Fibroblast of skin of abdomen (primary cell): ENCODE measurements around the gene EFCAB11.

Experiments
- DNase-seq: peaks from one replicate; pipeline ENCODE4 v3.0.0-alpha.2; 2013

Gene EFCAB11

GRCh38 chr14:89811954-89812575 lies 142.5 kb downstream of the EFCAB11 start:
- no peak for DNase-seq

GRCh38 chr14:89810101-89810500 lies 144.4 kb downstream of the EFCAB11 start:
- DNase-seq = peak; percentile 76

- no peak for DNase-seq
Measured at GRCh38 chr14:89807892-89808291, 146.6 kb downstream of the EFCAB11 start.

- no peak for DNase-seq
Measured at GRCh38 chr14:89807151-89807550, 147.4 kb downstream of the EFCAB11 start.

GRCh38 chr14:89806451-89806850 lies 148.1 kb downstream of the EFCAB11 start:
- no peak for DNase-seq

GRCh38 chr14:89805501-89805900 lies 149.0 kb downstream of the EFCAB11 start:
- peak; percentile 33 for DNase-seq

GRCh38 chr14:89803542-89803941 lies 151.0 kb downstream of the EFCAB11 start:
- DNase-seq = no peak

- DNase-seq = peak; percentile 40
Measured at GRCh38 chr14:89801136-89801535, 153.4 kb downstream of the EFCAB11 start.

- DNase-seq = no peak
Measured at GRCh38 chr14:89798212-89798773, 156.2 kb downstream of the EFCAB11 start.

- no peak for DNase-seq
Measured at GRCh38 chr14:89797148-89797547, 157.4 kb downstream of the EFCAB11 start.

- DNase-seq = no peak
Measured at GRCh38 chr14:89794096-89794495, 160.4 kb downstream of the EFCAB11 start.

GRCh38 chr14:89793367-89793716 lies 161.2 kb downstream of the EFCAB11 start:
- no peak for DNase-seq

GRCh38 chr14:89792489-89793366 lies 161.8 kb downstream of the EFCAB11 start:
- peak; percentile 33 for DNase-seq

- peak; percentile 41 for DNase-seq
Measured at GRCh38 chr14:89787525-89787924, 167.0 kb downstream of the EFCAB11 start.

GRCh38 chr14:89781046-89781445 lies 173.5 kb downstream of the EFCAB11 start:
- no peak for DNase-seq

- DNase-seq = no peak
Measured at GRCh38 chr14:89779707-89780106, 174.8 kb downstream of the EFCAB11 start.

GRCh38 chr14:89775946-89776345 lies 178.6 kb downstream of the EFCAB11 start:
- no peak for DNase-seq

GRCh38 chr14:89775151-89775550 lies 179.4 kb downstream of the EFCAB11 start:
- DNase-seq = peak; percentile 78

- DNase-seq = peak; percentile 36
Measured at GRCh38 chr14:89773644-89774316, 180.8 kb downstream of the EFCAB11 start.

GRCh38 chr14:89773151-89773550 lies 181.4 kb downstream of the EFCAB11 start:
- no peak for DNase-seq

GRCh38 chr14:89771251-89771650 lies 183.3 kb downstream of the EFCAB11 start:
- DNase-seq = peak; percentile 52

- DNase-seq = peak; percentile 51
Measured at GRCh38 chr14:89767861-89768268, 186.7 kb downstream of the EFCAB11 start.

- DNase-seq = no peak
Measured at GRCh38 chr14:89767131-89767530, 187.4 kb downstream of the EFCAB11 start.
